SK-N-SH treated with all-trans-retinoic acid at 6 μM for 48 hours (cell line): ENCODE data around the gene COCH.

Source experiments
- ZC3H10 ChIP-seq: fragments of 250-450 bp; sonication (Bioruptor Pico); IDR thresholded peaks from 2 replicates; pipeline ENCODE4 v1.5.1; 2021; ENCODE audit warnings: mild to moderate bottlenecking, moderate library complexity
- ZFP3 ChIP-seq: fragments of 250-450 bp; sonication (Bioruptor Pico); IDR thresholded peaks from 2 replicates; pipeline ENCODE4 v1.5.0; 2020; ENCODE audit warnings: mild to moderate bottlenecking, moderate library complexity
- ZNF565 ChIP-seq: fragments of 450-650 bp; formaldehyde crosslinking; conservative IDR thresholded peaks from 2 replicates; pipeline ENCODE4 v1.5.0; 2020; ENCODE audit warnings: low read depth, mild to moderate bottlenecking, moderate library complexity
- TF ChIP-seq, protein P1 (sequence below): fragments of 250-450 bp; sonication (Bioruptor Pico); IDR thresholded peaks from 2 replicates; pipeline ENCODE4 v1.8.0; 2020; ENCODE audit warnings: mild to moderate bottlenecking, moderate library complexity, borderline replicate concordance

DNA sequence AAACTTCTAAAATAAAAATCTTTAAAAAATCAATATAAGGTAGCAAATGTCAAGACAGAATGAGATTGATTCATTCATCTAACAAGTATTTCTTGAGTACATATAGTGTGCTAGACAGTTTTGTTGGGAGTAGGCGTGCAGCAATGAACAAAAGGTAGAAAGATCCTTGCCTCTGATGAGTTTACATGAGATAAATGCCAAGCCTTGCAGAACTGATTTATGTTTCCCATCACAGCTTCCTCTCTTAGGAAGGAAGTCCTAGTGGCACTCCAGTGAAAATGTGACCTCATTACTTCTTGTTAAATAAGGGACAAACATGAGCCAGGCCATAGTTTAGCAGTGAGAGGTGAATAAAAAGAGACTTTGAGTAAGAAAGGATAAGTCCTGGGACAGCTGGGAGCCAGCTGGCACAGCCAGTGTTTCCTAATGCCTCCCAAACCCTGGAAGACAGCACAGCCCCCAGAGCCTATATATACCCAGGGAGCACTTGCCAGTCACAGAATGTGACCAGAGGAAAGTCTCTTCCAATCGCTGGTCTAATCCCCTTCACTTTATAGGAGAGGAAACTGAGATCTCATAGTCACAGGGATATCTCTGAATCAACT lies 4.7 kb upstream of the COCH start:
- TF ChIP-seq ZNF565 (CRISPR knock-in tag) (no peak), ZFP3 (CRISPR knock-in tag) (no peak), ZC3H10 (CRISPR knock-in tag) (no peak)
- TF ChIP-seq, protein P1, sequence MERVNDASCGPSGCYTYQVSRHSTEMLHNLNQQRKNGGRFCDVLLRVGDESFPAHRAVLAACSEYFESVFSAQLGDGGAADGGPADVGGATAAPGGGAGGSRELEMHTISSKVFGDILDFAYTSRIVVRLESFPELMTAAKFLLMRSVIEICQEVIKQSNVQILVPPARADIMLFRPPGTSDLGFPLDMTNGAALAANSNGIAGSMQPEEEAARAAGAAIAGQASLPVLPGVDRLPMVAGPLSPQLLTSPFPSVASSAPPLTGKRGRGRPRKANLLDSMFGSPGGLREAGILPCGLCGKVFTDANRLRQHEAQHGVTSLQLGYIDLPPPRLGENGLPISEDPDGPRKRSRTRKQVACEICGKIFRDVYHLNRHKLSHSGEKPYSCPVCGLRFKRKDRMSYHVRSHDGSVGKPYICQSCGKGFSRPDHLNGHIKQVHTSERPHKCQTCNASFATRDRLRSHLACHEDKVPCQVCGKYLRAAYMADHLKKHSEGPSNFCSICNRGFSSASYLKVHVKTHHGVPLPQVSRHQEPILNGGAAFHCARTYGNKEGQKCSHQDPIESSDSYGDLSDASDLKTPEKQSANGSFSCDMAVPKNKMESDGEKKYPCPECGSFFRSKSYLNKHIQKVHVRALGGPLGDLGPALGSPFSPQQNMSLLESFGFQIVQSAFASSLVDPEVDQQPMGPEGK (CRISPR knock-in tag): no peak
